ENCODE measurements around the gene CCDC88B.

DNA sequence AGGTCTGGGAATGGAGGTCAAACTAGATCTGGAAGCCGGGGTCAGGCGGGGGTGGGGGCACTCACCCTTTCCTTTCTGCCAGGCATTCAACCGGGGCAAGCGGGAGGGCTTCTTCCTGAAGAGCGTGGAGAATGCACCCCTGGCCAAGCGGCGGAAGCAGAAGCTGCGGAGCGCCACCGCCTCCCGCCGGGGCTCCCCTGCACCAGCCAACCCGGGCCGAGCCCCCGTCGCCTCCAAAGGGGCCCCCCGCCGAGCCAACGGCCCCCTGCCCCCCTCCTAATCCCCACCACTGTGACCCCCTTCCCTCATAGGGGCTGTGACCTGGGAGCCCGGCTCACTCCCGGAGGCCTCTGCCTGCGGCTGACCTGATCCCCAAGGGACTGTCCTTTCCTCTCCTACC lies 31.2 kb downstream of the CCDC88B start:
- TF ChIP-seq POLR2A (IDR thresholded peaks at IDR 0.05) = no peak
- TF ChIP-seq, protein P1, sequence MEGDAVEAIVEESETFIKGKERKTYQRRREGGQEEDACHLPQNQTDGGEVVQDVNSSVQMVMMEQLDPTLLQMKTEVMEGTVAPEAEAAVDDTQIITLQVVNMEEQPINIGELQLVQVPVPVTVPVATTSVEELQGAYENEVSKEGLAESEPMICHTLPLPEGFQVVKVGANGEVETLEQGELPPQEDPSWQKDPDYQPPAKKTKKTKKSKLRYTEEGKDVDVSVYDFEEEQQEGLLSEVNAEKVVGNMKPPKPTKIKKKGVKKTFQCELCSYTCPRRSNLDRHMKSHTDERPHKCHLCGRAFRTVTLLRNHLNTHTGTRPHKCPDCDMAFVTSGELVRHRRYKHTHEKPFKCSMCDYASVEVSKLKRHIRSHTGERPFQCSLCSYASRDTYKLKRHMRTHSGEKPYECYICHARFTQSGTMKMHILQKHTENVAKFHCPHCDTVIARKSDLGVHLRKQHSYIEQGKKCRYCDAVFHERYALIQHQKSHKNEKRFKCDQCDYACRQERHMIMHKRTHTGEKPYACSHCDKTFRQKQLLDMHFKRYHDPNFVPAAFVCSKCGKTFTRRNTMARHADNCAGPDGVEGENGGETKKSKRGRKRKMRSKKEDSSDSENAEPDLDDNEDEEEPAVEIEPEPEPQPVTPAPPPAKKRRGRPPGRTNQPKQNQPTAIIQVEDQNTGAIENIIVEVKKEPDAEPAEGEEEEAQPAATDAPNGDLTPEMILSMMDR (IDR thresholded peaks at IDR 0.05) = no peak

Measured in esophagus squamous epithelium (tissue), 4 donors.